ENCODE data around the gene RPS18. TPM values are rescaled to one million over a fixed set of nuclear protein-coding genes. Genes with fewer than 3 reads are reported as not detected.

RPS18 gene
- total and polyA plus RNA-seq, 9 of the 15 experiments (the other 6 are each of a cell fraction or from before 2014, with no cell fraction given): 5,023 to 17,516 (median 8,131) TPM

DNA sequence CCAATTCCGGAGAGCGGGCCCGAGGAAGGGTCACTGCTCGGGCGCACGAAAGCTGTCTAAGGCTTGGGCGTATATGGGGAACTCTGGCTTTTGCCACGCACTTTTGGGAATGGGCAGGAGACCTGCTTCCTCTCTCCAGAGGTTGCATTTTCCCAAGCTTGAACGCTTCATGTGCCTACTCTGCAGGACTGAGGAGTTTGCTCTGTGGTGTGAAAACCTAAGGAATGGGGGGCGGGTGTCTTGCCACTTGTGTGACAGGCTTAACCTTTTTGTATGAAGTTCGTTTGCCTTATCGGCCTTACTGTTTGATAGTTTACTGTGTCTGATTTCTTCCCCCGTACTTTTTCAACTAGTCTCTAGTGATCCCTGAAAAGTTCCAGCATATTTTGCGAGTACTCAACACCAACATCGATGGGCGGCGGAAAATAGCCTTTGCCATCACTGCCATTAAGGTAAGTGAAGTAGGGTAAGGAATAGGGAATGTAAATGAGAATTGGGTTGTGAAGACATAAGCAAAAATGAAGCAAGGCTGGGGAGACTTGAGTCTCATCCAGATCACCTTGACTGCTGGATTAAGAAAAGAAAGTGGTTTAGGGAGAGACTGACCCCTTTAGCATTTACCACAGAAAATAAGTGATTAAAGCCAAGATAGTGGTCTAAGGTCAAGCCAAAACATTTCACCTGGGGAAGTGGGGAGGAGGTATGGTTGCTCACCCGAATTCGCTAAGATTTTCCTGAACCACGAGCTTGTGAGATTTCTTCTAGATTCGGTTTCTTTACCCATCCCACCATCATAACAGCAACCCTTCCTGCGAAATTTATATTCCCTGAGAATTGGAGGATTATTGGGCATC, 627 bp downstream of the RPS18 start (continued):
- TF ChIP-seq, protein P1, sequence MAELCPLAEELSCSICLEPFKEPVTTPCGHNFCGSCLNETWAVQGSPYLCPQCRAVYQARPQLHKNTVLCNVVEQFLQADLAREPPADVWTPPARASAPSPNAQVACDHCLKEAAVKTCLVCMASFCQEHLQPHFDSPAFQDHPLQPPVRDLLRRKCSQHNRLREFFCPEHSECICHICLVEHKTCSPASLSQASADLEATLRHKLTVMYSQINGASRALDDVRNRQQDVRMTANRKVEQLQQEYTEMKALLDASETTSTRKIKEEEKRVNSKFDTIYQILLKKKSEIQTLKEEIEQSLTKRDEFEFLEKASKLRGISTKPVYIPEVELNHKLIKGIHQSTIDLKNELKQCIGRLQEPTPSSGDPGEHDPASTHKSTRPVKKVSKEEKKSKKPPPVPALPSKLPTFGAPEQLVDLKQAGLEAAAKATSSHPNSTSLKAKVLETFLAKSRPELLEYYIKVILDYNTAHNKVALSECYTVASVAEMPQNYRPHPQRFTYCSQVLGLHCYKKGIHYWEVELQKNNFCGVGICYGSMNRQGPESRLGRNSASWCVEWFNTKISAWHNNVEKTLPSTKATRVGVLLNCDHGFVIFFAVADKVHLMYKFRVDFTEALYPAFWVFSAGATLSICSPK (IDR thresholded peaks at IDR 0.05; ENCODE audit: borderline replicate concordance): no peak; the same call in 1 of the 2 replicates
- TF ChIP-seq, protein P2, sequence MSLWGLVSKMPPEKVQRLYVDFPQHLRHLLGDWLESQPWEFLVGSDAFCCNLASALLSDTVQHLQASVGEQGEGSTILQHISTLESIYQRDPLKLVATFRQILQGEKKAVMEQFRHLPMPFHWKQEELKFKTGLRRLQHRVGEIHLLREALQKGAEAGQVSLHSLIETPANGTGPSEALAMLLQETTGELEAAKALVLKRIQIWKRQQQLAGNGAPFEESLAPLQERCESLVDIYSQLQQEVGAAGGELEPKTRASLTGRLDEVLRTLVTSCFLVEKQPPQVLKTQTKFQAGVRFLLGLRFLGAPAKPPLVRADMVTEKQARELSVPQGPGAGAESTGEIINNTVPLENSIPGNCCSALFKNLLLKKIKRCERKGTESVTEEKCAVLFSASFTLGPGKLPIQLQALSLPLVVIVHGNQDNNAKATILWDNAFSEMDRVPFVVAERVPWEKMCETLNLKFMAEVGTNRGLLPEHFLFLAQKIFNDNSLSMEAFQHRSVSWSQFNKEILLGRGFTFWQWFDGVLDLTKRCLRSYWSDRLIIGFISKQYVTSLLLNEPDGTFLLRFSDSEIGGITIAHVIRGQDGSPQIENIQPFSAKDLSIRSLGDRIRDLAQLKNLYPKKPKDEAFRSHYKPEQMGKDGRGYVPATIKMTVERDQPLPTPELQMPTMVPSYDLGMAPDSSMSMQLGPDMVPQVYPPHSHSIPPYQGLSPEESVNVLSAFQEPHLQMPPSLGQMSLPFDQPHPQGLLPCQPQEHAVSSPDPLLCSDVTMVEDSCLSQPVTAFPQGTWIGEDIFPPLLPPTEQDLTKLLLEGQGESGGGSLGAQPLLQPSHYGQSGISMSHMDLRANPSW (CRISPR knock-in tag; IDR thresholded peaks at IDR 0.05): no peak
- no peak for TF ChIP-seq NCOR1 (IDR thresholded peaks at IDR 0.05)
- TF ChIP-seq ZNF766 (CRISPR knock-in tag; conservative IDR thresholded peaks at IDR 0.05): no peak
- TF ChIP-seq MXI1 (IDR thresholded peaks at IDR 0.05; ENCODE audit: low read depth, low read length): peak; percentile 14; the same call in 1 of the 2 replicates
- TF ChIP-seq SLC30A9 (CRISPR knock-in tag; IDR thresholded peaks at IDR 0.05): no peak
- TF ChIP-seq, protein P3, sequence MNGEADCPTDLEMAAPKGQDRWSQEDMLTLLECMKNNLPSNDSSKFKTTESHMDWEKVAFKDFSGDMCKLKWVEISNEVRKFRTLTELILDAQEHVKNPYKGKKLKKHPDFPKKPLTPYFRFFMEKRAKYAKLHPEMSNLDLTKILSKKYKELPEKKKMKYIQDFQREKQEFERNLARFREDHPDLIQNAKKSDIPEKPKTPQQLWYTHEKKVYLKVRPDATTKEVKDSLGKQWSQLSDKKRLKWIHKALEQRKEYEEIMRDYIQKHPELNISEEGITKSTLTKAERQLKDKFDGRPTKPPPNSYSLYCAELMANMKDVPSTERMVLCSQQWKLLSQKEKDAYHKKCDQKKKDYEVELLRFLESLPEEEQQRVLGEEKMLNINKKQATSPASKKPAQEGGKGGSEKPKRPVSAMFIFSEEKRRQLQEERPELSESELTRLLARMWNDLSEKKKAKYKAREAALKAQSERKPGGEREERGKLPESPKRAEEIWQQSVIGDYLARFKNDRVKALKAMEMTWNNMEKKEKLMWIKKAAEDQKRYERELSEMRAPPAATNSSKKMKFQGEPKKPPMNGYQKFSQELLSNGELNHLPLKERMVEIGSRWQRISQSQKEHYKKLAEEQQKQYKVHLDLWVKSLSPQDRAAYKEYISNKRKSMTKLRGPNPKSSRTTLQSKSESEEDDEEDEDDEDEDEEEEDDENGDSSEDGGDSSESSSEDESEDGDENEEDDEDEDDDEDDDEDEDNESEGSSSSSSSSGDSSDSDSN (IDR thresholded peaks at IDR 0.05; ENCODE audit: borderline replicate concordance in 1 of 2, low read depth in 2 of 2, low read length in 2 of 2): no peak
- no peak for TF ChIP-seq LCOR (CRISPR knock-in tag; IDR thresholded peaks at IDR 0.05)
- no peak for TF ChIP-seq ARHGAP35 (IDR thresholded peaks at IDR 0.05; ENCODE audit: partially characterized antibody)
- no peak for TF ChIP-seq HNRNPK (IDR thresholded peaks at IDR 0.05; ENCODE audit: low read depth, low read length, poor library complexity, severe bottlenecking)
- no peak for TF ChIP-seq TBP (optimal IDR thresholded peaks at IDR 0.05; ENCODE audit: low read depth, low read length)
- no peak for TF ChIP-seq CREM (IDR thresholded peaks at IDR 0.05; ENCODE audit: low read depth)
- TF ChIP-seq NR2C1 (IDR thresholded peaks at IDR 0.05): no peak
- TF ChIP-seq NR2C1 (tag; IDR thresholded peaks at IDR 0.05): no peak
- TF ChIP-seq CC2D1A (IDR thresholded peaks at IDR 0.05): no peak

Data from K562 (cell line).